SK-N-MC (cell line): ENCODE data around the gene FAM118A.

Experiments
- EZH2 ChIP-seq: fragments of 200-600 bp; sonication (generic); IDR thresholded peaks from one replicate; pipeline ENCODE4 v1.6.1; 2017; ENCODE audit warnings: antibody characterized with exemption
- FOXP2 ChIP-seq: optimal IDR thresholded peaks from 2 replicates; pipeline ENCODE3; 2011; ENCODE audit warnings: mild to moderate bottlenecking, moderate library complexity; ENCODE audit not compliant: insufficient read depth; ENCODE audit errors: extremely low read length, control extremely low read depth
- POLR2AphosphoS5 ChIP-seq: IDR thresholded peaks from 2 replicates; pipeline ENCODE4 v1.6.1; 2012; ENCODE audit warnings: mild to moderate bottlenecking, low read depth, low read length, borderline replicate concordance

GRCh38 chr22:45337536-45337935, 27.8 kb downstream of the FAM118A start:
- TF ChIP-seq EZH2 (no peak), POLR2AphosphoS5 (no peak), FOXP2 (no peak)
